Measurements from ENCODE around the gene DCTN5. TPM values are rescaled to one million over a fixed set of nuclear protein-coding genes. Genes with fewer than 3 reads are reported as not detected.
A peak's percentile ranks its signal among the peaks of the same experiment; 100 is the strongest.

Gene DCTN5
- total and polyA plus RNA-seq, 2 of the 13 experiments (the other 11 are each of a cell fraction or from before 2014, with no cell fraction given), result 105 to 207 TPM

DNA sequence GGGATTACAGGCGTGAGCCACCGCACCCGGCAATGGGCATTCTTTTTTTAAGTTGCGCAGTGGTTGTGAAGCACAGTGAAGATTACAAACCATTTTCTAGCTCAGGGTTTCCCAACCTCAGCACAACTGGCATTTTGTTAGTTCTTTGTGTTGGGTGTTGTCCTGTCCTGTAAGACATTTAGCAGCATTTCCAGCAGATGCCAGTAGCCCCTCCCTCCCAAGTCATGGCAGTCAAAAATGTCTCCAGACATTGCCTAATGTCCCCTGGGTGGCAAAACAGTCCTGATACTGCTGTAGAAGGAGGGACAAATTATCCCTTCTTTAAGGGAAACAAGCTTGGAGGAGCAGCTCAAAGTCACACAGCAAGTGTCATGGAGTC, 53.0 kb downstream of the DCTN5 start (continued):
- TF ChIP-seq PRPF4 (IDR thresholded peaks at IDR 0.05; ENCODE audit: low read depth, low read length, poor library complexity, severe bottlenecking) (no peak), RARG (CRISPR knock-in tag; IDR thresholded peaks at IDR 0.05; ENCODE audit: low read depth) (no peak), MLLT10 (CRISPR knock-in tag; IDR thresholded peaks at IDR 0.05) (no peak), ZNF841 (CRISPR knock-in tag; IDR thresholded peaks at IDR 0.05; ENCODE audit: borderline replicate concordance) (no peak), MED8 (CRISPR knock-in tag; IDR thresholded peaks at IDR 0.05; ENCODE audit: insufficient replicate concordance) (no peak), ZNF547 (CRISPR knock-in tag; IDR thresholded peaks at IDR 0.05) (0 out of 2 replicates have a peak, but pooled peaks have one; percentile 39), ZNF235 (CRISPR knock-in tag; IDR thresholded peaks at IDR 0.05; ENCODE audit: borderline replicate concordance) (no peak), ZNF7 (CRISPR knock-in tag; IDR thresholded peaks at IDR 0.05) (no peak), MED1 (CRISPR knock-in tag; IDR thresholded peaks at IDR 0.05) (no peak), SETDB1 (CRISPR knock-in tag; IDR thresholded peaks at IDR 0.05; ENCODE audit: borderline replicate concordance) (no peak), ZBTB3 (CRISPR knock-in tag; IDR thresholded peaks at IDR 0.05; ENCODE audit: borderline replicate concordance, low read depth) (0 out of 2 replicates have a peak, but pooled peaks have one; percentile 19), MXI1 (IDR thresholded peaks at IDR 0.05; ENCODE audit: borderline replicate concordance, low read depth, low read length) (no peak), JDP2 (CRISPR knock-in tag; IDR thresholded peaks at IDR 0.05; ENCODE audit: borderline replicate concordance) (no peak), MXD4 (CRISPR knock-in tag; IDR thresholded peaks at IDR 0.05) (no peak), FLYWCH1 (CRISPR knock-in tag; IDR thresholded peaks at IDR 0.05) (no peak), TARDBP (CRISPR knock-in tag; IDR thresholded peaks at IDR 0.05) (no peak)
- TF ChIP-seq, protein P1, sequence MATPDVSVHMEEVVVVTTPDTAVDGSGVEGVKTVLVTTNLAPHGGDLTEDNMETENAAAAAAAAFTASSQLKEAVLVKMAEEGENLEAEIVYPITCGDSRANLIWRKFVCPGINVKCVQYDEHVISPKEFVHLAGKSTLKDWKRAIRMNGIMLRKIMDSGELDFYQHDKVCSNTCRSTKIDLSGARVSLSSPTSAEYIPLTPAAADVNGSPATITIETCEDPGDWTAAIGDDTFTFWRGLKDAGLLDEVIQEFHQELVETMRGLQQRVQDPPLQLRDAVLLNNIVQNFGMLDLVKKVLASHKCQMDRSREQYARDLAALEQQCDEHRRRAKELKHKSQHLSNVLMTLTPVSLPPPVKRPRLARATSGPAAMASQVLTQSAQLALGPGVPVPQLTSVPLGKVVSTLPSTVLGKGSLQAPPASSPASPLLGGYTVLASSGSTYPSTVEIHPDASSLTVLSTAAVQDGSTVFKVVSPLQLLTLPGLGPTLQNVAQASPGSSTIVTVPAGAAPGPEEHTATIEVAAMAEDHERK (CRISPR knock-in tag; IDR thresholded peaks at IDR 0.05; ENCODE audit: low read depth), result no peak
- TF ChIP-seq, protein P2, sequence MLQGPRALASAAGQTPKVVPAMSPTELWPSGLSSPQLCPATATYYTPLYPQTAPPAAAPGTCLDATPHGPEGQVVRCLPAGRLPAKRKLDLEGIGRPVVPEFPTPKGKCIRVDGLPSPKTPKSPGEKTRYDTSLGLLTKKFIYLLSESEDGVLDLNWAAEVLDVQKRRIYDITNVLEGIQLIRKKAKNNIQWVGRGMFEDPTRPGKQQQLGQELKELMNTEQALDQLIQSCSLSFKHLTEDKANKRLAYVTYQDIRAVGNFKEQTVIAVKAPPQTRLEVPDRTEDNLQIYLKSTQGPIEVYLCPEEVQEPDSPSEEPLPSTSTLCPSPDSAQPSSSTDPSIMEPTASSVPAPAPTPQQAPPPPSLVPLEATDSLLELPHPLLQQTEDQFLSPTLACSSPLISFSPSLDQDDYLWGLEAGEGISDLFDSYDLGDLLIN (CRISPR knock-in tag; IDR thresholded peaks at IDR 0.05; ENCODE audit: borderline replicate concordance), result no peak
- TF ChIP-seq, protein P3, sequence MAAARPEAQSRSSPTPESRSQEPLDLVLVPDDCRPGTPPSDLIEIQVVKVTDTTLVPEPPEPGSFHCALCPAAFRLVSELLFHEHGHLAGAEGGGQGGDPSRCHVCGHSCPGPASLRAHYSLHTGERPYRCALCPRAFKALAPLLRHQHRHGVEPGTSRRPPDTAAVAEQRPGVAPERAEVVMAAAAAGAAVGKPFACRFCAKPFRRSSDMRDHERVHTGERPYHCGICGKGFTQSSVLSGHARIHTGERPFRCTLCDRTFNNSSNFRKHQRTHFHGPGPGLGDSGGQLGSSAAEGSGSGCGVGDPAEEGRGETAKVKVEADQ (CRISPR knock-in tag; IDR thresholded peaks at IDR 0.05; ENCODE audit: borderline replicate concordance), result 0 out of 2 replicates have a peak, but pooled peaks have one; percentile 10
- TF ChIP-seq, protein P4, sequence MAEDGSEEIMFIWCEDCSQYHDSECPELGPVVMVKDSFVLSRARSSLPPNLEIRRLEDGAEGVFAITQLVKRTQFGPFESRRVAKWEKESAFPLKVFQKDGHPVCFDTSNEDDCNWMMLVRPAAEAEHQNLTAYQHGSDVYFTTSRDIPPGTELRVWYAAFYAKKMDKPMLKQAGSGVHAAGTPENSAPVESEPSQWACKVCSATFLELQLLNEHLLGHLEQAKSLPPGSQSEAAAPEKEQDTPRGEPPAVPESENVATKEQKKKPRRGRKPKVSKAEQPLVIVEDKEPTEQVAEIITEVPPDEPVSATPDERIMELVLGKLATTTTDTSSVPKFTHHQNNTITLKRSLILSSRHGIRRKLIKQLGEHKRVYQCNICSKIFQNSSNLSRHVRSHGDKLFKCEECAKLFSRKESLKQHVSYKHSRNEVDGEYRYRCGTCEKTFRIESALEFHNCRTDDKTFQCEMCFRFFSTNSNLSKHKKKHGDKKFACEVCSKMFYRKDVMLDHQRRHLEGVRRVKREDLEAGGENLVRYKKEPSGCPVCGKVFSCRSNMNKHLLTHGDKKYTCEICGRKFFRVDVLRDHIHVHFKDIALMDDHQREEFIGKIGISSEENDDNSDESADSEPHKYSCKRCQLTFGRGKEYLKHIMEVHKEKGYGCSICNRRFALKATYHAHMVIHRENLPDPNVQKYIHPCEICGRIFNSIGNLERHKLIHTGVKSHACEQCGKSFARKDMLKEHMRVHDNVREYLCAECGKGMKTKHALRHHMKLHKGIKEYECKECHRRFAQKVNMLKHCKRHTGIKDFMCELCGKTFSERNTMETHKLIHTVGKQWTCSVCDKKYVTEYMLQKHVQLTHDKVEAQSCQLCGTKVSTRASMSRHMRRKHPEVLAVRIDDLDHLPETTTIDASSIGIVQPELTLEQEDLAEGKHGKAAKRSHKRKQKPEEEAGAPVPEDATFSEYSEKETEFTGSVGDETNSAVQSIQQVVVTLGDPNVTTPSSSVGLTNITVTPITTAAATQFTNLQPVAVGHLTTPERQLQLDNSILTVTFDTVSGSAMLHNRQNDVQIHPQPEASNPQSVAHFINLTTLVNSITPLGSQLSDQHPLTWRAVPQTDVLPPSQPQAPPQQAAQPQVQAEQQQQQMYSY (CRISPR knock-in tag; IDR thresholded peaks at IDR 0.05), result no peak
- TF ChIP-seq, protein P5, sequence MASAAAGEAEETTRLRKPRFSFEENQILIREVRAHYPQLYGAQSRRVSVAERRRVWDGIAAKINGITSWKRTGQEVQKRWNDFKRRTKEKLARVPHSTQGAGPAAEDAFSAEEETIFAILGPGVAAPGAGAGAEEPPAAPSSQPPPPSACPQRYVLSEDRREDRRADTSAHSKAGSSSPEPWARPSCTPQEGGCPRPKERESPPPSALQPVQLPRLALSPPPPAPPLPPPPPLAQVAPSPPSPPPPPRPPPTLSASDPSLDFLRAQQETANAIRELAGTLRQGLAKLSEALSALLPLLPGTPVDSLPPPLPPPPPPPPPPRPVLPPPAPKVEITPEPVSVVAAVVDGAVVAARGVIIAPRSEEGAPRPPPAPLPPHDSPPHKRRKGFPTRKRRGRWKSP (CRISPR knock-in tag; IDR thresholded peaks at IDR 0.05), result no peak
